Stimulated activated CD4-positive, alpha-beta T cell treated with anti-CD3 and anti-CD28 coated beads, Interleukin-1b, Interleukin-23, amount 100 ng/mL, for 4 hours (primary cell): Measurements from ENCODE around the gene SMIM35.

Experiments used
- DNase-seq, 2 donors: peaks; one replicate each; pipeline ENCODE4 v3.0.0-alpha.2; 2020; ENCODE audit warnings: low read depth in 2 of 2

The SMIM35 gene

GRCh38 chr11:118086913-118087768, at the start of gene SMIM35:
Gene SMIM35 (minus strand): TSS chr11:118086963. CDS start chr11:118086757, 206 bp downstream.
- no peak for DNase-seq

DNA sequence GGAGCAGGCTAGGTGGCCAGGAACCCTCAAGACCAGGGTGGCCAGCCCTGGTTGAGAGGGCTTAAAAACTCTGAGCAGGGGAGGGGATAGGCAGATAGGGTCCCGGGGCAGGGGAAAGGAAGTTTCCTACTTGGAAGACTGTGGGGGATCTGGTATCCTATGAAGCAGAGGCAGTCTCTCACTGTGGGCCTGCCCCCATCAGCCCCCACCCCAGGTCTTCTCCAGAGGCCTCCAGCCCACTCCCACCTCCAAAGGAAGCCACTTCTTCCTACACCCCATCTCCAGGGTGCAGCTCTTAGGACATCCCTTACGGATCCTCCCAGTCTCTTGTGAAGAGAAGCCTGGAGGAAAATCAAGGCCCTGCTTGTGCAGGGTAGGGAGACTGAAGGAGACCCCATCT, 49.6 kb upstream of the SMIM35 start:
- DNase-seq, result no peak

DNA sequence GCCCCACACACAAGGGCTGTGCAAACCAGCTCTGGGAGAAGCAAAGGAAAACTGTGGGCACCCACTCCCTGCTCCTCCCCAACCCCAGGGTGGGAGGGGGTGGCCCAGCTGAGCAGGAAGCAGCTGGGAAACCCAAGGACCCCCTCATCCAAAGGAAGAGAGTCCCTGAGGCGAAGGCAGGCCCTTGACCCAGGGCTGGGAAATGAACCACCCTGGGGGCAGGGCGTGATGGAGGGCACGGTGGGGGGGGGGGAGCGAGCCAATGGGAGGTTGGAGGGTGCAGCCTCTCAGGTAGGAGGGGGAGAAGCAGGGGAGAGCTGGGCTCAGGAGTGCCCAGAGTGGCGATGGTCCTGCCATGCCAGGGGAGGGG, 49.0 kb upstream of the SMIM35 start:
- no peak for DNase-seq

DNA sequence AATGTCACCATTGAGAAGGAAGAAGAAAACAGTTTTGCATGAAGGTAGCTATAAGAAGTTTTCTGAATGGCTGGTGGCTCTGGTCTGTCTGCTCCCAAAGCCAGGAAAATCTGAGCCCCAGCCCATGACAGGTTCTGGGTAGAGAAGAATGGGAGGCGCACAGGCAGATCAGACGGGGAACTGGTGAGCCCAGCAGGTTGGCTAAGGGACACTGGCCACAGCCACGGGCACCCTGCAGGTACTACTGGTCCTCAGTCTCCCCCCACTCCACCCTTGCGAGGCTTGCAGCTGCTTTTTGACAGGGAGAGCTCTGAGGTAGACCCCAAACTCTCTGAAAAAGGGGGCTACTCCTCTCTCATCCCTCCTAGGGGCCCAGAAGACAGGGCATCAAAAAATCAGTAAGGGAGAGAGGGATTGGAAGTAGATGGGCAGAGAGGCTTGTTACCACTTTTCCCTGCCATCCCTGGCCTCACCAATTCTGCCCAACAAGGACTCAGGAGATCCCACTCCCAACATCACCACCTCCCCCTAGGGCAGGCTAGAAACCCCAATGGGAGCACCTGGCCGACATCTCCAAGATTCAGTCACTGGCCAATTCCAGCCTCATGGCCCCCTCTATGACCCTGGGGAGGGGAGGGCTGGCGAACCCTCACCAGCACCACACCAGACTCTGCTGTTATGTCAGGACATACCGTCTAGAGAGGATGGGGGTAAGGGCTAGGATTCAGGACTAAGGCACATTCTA, 48.5 kb upstream of the SMIM35 start:
- DNase-seq, result no peak

DNA sequence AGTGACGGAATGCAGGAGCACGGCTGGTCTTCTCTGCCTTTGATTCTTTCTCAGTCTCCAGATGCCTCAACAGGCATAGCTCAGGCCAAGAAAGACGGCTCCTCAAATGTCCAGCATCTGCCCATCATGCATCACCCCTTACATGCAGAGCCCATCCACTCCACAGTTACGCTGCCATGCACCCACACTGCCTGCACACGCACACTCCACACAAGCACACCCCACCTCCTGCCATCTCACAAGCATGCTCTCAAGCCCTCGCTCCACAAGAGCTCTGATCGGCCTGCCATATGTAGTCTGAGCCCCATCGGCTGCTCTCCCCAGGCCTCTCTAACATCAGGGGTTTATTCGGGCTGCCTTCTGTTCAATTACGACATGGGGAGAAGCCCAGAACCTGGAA, 47.1 kb upstream of the SMIM35 start:
- no peak for DNase-seq

DNA sequence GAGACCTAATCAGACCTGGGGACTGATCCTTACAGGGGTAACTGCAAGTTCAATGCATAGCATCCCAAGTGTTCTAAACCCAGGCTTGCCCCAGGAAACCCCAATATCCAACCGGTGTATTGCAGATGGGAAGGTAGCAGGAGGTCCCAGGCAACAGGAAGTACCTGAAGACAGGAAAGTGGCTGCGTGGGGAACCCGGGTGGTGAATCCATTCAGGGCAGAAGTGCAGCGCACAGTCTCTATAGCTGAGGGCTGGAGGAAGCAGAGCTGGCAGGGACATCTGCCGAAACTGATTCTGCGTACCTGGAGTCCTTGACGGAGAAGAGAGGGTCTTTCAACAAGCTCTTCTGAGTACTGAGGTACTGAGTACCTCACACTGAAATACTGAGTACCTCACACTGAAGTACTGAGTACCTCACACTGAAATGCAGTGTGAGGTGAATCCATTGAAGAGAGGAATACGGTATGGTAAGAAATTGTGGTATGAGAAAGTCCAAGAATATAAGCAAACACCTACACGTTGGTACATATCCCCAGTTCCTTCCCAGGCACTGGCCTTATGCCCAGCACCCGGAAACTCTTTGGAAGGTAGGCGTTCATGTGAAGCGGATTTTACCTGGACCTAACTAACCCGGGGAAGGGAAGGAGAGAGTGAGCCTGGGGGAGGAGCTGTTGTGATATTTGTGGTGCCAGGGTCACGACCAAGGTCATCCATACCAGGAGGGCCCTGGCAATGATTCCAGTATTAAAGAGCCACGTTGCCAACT, 45.8 kb upstream of the SMIM35 start:
- DNase-seq, result no peak

- no peak for DNase-seq
Measured at GRCh38 chr11:118129471-118130172, 42.9 kb upstream of the SMIM35 start.

DNA sequence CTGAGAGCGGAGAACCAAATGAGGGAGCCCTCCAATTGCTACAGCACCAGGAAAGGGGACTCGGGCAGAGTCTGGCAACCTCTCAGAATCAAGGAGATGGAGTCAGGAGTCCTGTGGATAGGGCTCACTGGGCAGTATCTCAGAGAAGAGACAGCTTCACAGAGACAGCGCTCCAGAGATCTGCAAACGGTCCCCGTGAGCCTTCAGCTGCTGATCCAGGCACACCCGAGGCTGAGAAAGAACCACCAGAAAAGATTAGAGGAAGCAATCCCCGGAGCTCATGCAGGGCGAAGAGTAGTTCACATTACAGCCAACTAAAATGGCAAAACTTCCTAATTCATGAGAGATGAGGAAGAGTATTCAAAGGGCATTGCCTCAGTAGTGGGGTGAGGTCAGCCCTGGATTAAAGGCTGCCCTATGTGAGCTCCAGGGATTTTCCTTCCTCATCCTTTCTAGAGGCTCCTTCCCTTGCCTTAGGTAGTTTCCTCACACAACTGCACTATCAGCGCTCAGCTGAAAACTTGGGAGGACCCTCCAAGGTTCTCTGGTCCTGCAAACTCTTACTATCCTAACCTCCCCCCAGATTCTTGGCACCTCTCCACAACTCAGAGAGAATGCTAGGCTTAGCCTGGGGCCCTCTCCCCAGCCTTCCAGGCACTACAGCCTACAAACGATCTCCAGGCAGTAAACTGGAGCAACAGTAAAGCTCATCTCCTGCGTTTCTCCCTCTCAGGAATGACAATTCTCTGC, 42.1 kb upstream of the SMIM35 start:
- DNase-seq, result no peak

DNA sequence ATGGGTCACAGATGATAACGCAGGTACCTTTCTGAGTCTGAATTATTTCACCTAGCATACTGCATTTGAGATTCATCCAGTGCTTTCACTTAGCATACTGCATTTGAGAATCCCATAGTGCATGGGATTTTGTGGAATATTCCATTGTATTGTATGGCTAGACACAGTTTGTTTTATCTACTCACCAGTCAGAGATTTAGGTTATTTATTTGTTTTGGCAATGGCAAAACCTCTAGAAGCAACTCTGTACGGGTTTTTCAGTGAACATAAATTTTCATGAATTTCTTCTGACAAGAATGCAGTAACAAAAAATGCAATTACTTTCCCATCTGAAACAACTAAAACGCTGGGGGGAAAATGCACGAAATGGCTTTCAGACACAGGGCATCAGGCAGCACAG, 41.5 kb upstream of the SMIM35 start:
- DNase-seq, result no peak

DNA sequence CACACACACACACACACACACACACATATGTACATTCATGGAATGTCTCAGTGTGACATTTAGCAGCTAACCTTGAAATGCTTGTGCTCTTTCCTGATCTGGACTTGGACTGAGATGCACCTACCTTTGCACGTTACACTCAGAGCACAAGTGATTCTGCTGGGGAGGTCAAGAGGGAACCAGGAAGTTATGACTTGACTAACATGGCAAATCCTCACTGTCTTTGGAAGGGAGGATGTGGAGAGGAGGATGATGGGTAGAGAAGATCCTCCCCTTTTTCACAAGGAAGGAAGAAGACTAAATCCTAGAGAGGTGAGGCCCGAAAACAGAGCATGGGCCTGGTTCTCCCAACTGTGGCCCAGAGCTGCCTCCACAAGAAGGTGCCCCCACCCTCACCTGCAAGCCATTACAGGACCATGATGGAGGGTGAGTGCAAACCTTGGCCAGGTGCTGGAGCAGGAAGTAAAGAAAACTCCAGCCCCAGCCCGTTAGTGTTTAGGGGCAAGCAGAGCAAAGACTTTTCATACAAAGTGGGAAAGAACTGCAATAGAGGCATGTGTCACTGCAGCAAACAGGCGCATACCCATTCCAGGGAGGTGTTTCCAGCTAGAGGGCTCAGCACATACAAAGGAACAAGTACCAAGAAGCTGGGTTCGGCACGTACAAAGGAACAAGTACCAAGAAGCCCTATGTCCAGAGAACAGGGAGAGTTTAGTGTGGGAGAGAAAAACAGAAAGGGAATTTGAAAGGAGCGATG, 39.5 kb upstream of the SMIM35 start:
- no peak for DNase-seq

- DNase-seq, result no peak
Measured at GRCh38 chr11:118124929-118125535, 38.3 kb upstream of the SMIM35 start.

DNA sequence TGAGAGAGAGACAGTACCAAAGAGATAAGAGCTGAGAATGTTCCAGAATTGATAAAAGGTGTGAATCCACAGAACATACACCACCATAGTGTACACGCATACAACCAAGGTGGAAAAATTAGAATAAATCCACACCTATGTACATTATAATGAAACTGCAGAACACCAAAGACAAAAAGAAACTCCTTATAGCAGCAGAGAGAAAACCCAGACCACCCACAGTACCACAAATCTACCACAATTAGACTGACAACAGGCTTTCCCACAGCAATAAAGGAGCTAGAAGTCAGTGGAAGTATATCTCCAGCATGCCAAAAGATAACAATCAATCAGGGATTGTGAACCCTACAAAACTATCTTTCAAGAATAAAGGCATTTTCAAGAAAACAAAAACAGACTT, 34.0 kb upstream of the SMIM35 start:
- no peak for DNase-seq

DNA sequence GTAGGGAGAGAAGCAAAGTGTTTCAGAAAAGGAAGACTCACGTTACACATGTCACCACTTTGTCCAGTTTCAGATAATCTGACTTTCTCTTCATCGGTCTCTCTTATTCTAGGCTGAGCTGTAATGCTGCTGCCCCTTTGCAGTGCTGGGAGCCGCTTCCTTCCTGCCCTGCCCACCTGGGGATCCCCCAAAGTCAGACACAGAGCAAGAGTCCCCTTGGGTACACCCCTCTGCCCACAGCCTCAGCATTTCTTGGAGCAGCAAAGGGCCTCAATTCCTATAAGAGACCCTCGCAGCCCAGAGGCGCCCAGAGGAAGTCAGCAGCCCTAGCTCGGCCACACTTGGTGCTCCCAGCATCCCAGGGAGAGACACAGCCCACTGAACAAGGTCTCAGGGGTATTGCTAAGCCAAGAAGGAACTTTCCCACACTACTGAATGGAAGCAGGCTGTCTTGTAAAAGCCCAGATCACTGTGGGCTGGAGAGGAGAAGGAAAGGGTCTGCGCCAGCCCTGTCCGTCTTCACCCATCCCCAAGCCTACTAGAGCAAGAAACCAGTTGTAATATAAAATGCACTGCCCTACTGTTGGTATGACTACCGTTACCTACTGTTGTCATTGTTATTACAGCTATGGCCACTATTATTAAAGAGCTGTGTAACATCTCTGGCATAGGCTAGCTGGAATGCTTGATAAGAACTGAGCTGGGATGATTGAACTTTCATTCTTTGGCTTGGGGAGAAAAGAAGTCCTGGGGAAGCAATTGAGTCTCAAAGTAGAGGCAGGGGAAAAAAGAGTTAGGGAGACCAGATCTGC, 31.2 kb upstream of the SMIM35 start:
- DNase-seq, result no peak

- DNase-seq, result no peak
Measured at GRCh38 chr11:118115048-118115447, 28.3 kb upstream of the SMIM35 start.

DNA sequence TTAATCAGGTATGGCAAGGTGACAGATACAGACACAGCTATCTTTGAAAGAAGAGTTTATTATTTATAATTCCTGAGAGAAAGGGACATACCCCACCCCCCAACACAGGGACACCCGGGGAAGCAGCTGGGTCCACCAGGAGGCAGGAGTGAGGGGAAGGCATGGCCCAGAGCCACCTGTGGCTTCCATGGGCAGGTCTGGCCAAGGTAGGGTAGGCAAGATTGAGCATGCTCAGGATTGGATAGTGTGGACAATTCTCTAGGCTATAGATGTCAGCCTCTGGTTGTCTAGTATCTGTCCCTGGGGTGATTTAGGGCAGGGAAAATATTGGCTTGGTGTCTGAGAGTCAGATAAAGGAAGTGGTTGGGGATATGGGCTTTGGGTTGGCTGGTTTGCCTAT, 27.5 kb upstream of the SMIM35 start:
- no peak for DNase-seq

- DNase-seq, result no peak
Measured at GRCh38 chr11:118112711-118113430, 26.1 kb upstream of the SMIM35 start.

DNA sequence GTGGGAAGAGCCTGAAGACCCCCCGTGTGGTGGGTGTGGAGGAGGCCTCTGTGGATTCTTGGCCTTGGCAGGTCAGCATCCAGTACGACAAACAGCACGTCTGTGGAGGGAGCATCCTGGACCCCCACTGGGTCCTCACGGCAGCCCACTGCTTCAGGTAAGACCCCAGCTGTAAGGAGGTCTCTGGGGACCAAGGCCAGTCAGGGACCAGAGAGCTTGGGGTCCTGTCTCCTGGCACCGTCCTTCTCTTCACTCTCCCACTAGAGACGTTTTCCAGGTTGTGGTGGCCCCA, 24.9 kb upstream of the SMIM35 start:
- no peak for DNase-seq

DNA sequence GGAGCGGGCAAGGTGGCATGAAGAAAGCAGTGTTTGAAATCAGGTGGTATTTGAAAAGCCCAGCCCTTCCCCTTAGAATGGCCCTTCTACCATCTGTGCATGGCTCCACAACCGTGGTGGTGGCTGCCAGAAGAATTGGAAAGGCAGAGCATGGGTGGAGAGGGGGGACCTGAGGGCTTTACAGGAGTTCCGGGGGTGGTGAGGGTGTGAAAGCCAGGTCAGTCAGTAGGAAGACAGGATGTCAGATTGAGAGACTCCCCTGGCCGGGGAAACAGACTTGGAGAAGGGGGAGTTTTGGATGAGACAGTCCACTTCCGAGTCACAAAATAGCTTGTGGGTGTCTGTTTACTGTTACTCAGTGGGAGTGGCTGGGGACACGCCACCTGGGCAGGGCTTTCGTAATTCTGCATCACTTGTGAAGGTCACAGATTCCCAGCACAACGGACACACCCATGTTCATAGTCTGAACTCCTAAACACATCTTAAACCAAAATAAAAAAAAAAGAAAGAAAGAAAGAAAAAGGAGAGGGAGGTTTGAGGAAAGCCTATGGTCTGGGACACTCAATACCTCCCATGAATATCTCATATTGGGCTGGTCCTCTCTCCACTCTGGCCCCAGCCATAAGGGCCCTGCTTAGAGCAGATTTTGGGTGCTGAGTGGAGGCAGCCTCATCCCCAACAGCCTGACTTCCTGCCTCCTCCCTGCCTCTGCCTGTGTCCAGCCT, 24.4 kb upstream of the SMIM35 start:
- DNase-seq, result no peak
